PC-3 (cell line): ENCODE data around the gene REN. TPM values are rescaled to one million over a fixed set of nuclear protein-coding genes. Genes with fewer than 3 reads are reported as not detected.

Experiments
- ATAC-seq: fragments of 200-7000 bp; cut with Tn5 transposase; 2 replicates; pipeline ENCODE4 v1.9.1; 2020; ENCODE audit warnings: mild to moderate bottlenecking, moderate library complexity
- BruUV-seq: library from RNA; stranded (reverse); fragments of 400-500 nt; replicated peaks from 2 replicates; lab custom pipeline; 2021; lab: Mats Ljungman, UMichigan
- CTCF ChIA-PET: fragments of 300-600 bp; sonication (Branson Sonifier 250); formaldehyde crosslinking; loops from one replicate; lab custom pipeline; 2022; ENCODE audit warnings: antibody characterized with exemption; lab: Charles Lee
- POLR2A ChIA-PET: fragments of 300-600 bp; sonication (Branson Sonifier 250); formaldehyde crosslinking; loops from one replicate; lab custom pipeline; 2022; ENCODE audit warnings: antibody characterized with exemption; ENCODE audit not compliant: unreplicated experiment; lab: Charles Lee
- DNase-seq: peaks from one replicate; pipeline ENCODE4 v3.0.0-alpha.2; 2015
- H2AFZ ChIP-seq: fragments of 300-600 bp; sonication (generic); 2 replicates; pipeline ENCODE4 v1.6.0; 2016; ENCODE audit warnings: antibody characterized with exemption, low read length
- H3F3A ChIP-seq: fragments of 300-600 bp; sonication (generic); one replicate; pipeline ENCODE4 v1.6.0; 2017; ENCODE audit warnings: antibody characterized with exemption, low read length, control low read depth, mild to moderate bottlenecking; ENCODE audit not compliant: unreplicated experiment
- H3K27ac ChIP-seq: fragments of 300-600 bp; sonication (generic); 2 replicates; pipeline ENCODE4 v1.5.1; 2016; ENCODE audit warnings: mild to moderate bottlenecking, low read length
- H3K27me3 ChIP-seq: fragments of 300-600 bp; sonication (generic); 2 replicates; pipeline ENCODE4 v1.6.1; 2016; ENCODE audit warnings: low read length, mixed read lengths
- H3K36me3 ChIP-seq: fragments of 300-600 bp; sonication (generic); 2 replicates; pipeline ENCODE4 v1.6.1; 2016; ENCODE audit warnings: low read depth, mixed run types, low read length, mixed read lengths
- H3K4me1 ChIP-seq: fragments of 300-600 bp; sonication (generic); 2 replicates; pipeline ENCODE4 v1.5.1; 2016; ENCODE audit warnings: low read length; ENCODE audit not compliant: insufficient read depth
- H3K4me2 ChIP-seq: fragments of 300-600 bp; sonication (generic); 2 replicates; pipeline ENCODE4 v1.6.0; 2016; ENCODE audit warnings: low read length
- H3K4me3 ChIP-seq: fragments of 300-600 bp; sonication (generic); 2 replicates; pipeline ENCODE4 v1.5.1; 2016; ENCODE audit warnings: mild to moderate bottlenecking, low read length, mixed read lengths
- H3K79me2 ChIP-seq: fragments of 300-600 bp; sonication (generic); 2 replicates; pipeline ENCODE4 v1.6.1; 2017; ENCODE audit warnings: low read length, mixed read lengths
- H3K9ac ChIP-seq: fragments of 300-600 bp; sonication (generic); 2 replicates; pipeline ENCODE4 v1.6.0; 2016; ENCODE audit warnings: mild to moderate bottlenecking, low read length
- H3K9me2 ChIP-seq: fragments of 300-600 bp; sonication (generic); replicated peaks from 2 replicates; pipeline ENCODE4 v1.6.1; 2016; ENCODE audit warnings: mixed run types, low read length, mixed read lengths
- H3K9me3 ChIP-seq: fragments of 300-600 bp; sonication (generic); 2 replicates; pipeline ENCODE4 v1.6.1; 2016; ENCODE audit warnings: low read length, mixed read lengths
- H4K20me1 ChIP-seq: fragments of 300-600 bp; sonication (generic); 2 replicates; pipeline ENCODE4 v1.6.1; 2016; ENCODE audit warnings: low read length, mixed read lengths
- CTCF ChIP-seq: fragments of 300-600 bp; sonication (generic); conservative IDR thresholded peaks from 2 replicates; pipeline ENCODE4 v1.5.1; 2017; ENCODE audit warnings: antibody characterized with exemption, low read depth, mild to moderate bottlenecking, low read length
- EZH2 ChIP-seq: fragments of 300-600 bp; sonication (generic); IDR thresholded peaks from one replicate; pipeline ENCODE4 v1.6.1; 2017; ENCODE audit warnings: antibody characterized with exemption, mild to moderate bottlenecking, low read length; ENCODE audit not compliant: unreplicated experiment
- EZH2phosphoT487 ChIP-seq: fragments of 300-600 bp; sonication (generic); IDR thresholded peaks from 2 replicates; pipeline ENCODE4 v1.6.1; 2018; ENCODE audit warnings: mild to moderate bottlenecking, antibody characterized with exemption, low read length, borderline replicate concordance
- intact Hi-C: fragments of 100-400 bp; cut with micrococcal nuclease; formaldehyde crosslinking; loops from 2 replicates; pipeline ENCODE4 v1.9.0; 2023
- total RNA-seq: library from RNA; depleted of rRNA; stranded (reverse); fragments of >200 nt; gene quantifications from 2 replicates; pipeline ENCODE4 v1.2.3, GENCODE V29; 2014

The REN gene
- total RNA-seq, 1 experiment from 2014 or later, result 2.7 TPM

- Histone ChIP-seq H4K20me1 (no peaks in the 10 kb centered on the region), H3K27ac (no peak overlapping the region), H2AFZ (no peak overlapping the region), H3K79me2 (no peaks in the 10 kb centered on the region), H3K4me2 (no peak overlapping the region), H3K9me2 (no peaks in the 10 kb centered on the region), H3K9ac (no peak overlapping the region), H3K27me3 (no peaks in the 10 kb centered on the region), H3K9me3 (no peaks in the 10 kb centered on the region), H3F3A (no peaks in the 10 kb centered on the region), H3K4me3 (no peak overlapping the region), H3K4me1 (peaks cover 14% of the 10 kb centered on the region; the same call in 1 of the 2 replicates), H3K36me3 (no peaks in the 10 kb centered on the region)
- ChIA-PET POLR2A (no interaction called here), CTCF (no interaction called here)
- no peak for ATAC-seq
- TF ChIP-seq CTCF, result no peak
- TF ChIP-seq EZH2phosphoT487, result no peak
- TF ChIP-seq EZH2, result no peak
- no peak for DNase-seq
- intact Hi-C loops, result no loop called here
- BruUV-seq, result no TSS peak
Measured at GRCh38 chr1:204149107-204149506, 17.0 kb downstream of the REN start.

DNA sequence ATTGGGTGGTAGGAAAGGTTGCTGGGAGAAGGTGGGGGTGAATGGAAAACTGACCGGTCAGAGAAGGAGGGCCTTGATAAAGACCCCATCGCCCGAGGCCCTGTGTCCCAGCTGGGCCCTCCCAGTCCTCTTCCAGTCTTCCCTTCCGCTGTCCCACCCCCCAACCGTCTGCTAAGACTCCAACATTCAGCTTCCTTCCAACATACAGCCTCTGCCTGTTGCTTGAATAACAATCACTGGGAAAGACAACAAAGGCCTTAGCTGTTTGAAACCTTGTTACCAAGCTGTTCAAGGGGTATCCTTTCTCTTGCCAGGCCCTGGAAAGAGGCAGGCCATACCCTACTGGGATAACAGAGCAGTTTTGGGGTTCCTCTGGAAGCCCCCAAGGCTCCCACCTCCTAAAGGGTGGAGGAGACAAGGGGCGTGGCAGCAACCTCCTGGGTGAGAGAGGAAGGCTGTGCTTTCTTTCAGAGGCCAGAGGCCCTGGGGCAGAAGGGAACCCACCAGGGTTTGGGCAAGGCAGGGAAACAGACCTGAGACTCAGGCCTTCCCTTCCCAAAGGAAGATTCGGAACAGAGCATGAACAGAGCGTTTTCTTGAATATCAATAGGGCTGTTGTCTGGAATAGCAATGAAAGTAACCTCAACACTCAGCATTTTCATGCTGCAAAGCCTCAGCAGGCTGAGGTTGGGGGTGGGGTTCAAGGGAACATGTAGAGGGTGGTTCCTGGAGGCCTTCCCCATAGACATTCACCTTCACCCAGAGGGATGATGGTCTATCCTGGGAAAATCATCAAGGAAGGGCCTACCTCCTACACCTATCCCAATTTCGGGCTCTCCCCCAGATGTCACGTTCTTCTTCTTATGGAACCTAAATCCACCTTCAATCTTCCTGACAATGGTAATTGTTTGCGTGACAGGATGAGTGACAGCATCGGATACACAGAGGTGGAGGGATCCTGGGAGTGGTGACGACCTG is 18.4 kb downstream of the REN start:
- peaks cover 12% of the 10 kb centered on the region; the same call in 1 of the 2 replicates for H3K4me1 ChIP-seq
- H3K4me3 ChIP-seq, result no peak overlapping the region
- H3K9me3 ChIP-seq, result no peaks in the 10 kb centered on the region
- intact Hi-C loops, result no loop called here
- no peaks in the 10 kb centered on the region for H3K36me3 ChIP-seq
- H4K20me1 ChIP-seq, result no peaks in the 10 kb centered on the region
- no peak for ATAC-seq
- no peaks in the 10 kb centered on the region for H3K9me2 ChIP-seq
- H2AFZ ChIP-seq, result no peak overlapping the region
- ChIA-PET POLR2A (no interaction called here), CTCF (no interaction called here)
- no peak overlapping the region for H3K9ac ChIP-seq
- no peaks in the 10 kb centered on the region for H3K27me3 ChIP-seq
- H3F3A ChIP-seq, result no peaks in the 10 kb centered on the region
- no TSS peak for BruUV-seq
- H3K79me2 ChIP-seq, result no peaks in the 10 kb centered on the region
- H3K27ac ChIP-seq, result no peak overlapping the region
- no peak overlapping the region for H3K4me2 ChIP-seq
- DNase-seq, result no peak
- TF ChIP-seq CTCF (no peak), EZH2 (no peak), EZH2phosphoT487 (no peak)

GRCh38 chr1:204146965-204147364 is 19.2 kb downstream of the REN start:
- Histone ChIP-seq H3K9ac (no peak overlapping the region), H3K4me1 (0 out of 2 replicates have a peak, but pooled peaks cover 8% of the 10 kb centered on the region), H3K9me3 (no peaks in the 10 kb centered on the region), H3K4me3 (no peak overlapping the region), H3K9me2 (no peaks in the 10 kb centered on the region), H3K4me2 (no peak overlapping the region), H2AFZ (no peak overlapping the region), H4K20me1 (no peaks in the 10 kb centered on the region), H3K27me3 (no peaks in the 10 kb centered on the region), H3K27ac (no peak overlapping the region), H3K36me3 (no peaks in the 10 kb centered on the region), H3F3A (no peaks in the 10 kb centered on the region), H3K79me2 (no peaks in the 10 kb centered on the region)
- DNase-seq (no peak), ATAC-seq (no peak)
- TF ChIP-seq CTCF (no peak), EZH2 (no peak), EZH2phosphoT487 (no peak)
- POLR2A ChIA-PET, result no interaction called here
- no TSS peak for BruUV-seq
- intact Hi-C loops, result no loop called here
- CTCF ChIA-PET, result no interaction called here
